Mesothelial cell of epicardium (in vitro differentiated cells): Measurements from ENCODE around the gene APCDD1L. TPM values are rescaled to one million over a fixed set of nuclear protein-coding genes. Genes with fewer than 3 reads are reported as not detected.
A peak's percentile ranks its signal among the peaks of the same experiment; 100 is the strongest.

Source experiments
- DNase-seq, 2 experiments: peaks; one replicate each; pipeline ENCODE4 v3.0.0; 2021; ENCODE audit warnings: low spot score in 2 of 2; ENCODE audit not compliant: unreplicated experiment in 2 of 2
- H3K27ac Mint-ChIP-seq: 2 replicates; pipeline ENCODE4 v1.8.0; 2021; ENCODE audit warnings: mixed read lengths
- H3K27me3 Mint-ChIP-seq: 2 replicates; pipeline ENCODE4 v1.8.0; 2021; ENCODE audit warnings: low read depth, mixed read lengths
- H3K36me3 Mint-ChIP-seq: 2 replicates; pipeline ENCODE4 v1.8.0; 2021; ENCODE audit warnings: mixed read lengths
- H3K4me1 Mint-ChIP-seq: 2 replicates; pipeline ENCODE4 v1.8.0; 2021; ENCODE audit warnings: mixed read lengths
- H3K4me3 Mint-ChIP-seq: 2 replicates; pipeline ENCODE4 v1.8.0; 2021; ENCODE audit warnings: mild to moderate bottlenecking, moderate library complexity, mixed read lengths
- H3K9me3 Mint-ChIP-seq: 2 replicates; pipeline ENCODE4 v1.8.0; 2021; ENCODE audit warnings: mixed read lengths
- CTCF ChIP-seq: fragments of 200-600 bp; sonication (generic); IDR thresholded peaks from one replicate; pipeline ENCODE4 v1.5.0; 2021; ENCODE audit warnings: antibody characterized with exemption; ENCODE audit not compliant: unreplicated experiment
- total RNA-seq: library from RNA; stranded (reverse); gene quantifications from 3 replicates; pipeline ENCODE4 v1.2.1, GENCODE V29; 2021

Gene APCDD1L
- total RNA-seq, 1 donor from 2014 or later = not detected

GRCh38 chr20:58495623-58496428 lies 19.4 kb downstream of the APCDD1L start:
- H3K36me3 Mint-ChIP-seq = no peaks in the 10 kb centered on the region
- H3K4me3 Mint-ChIP-seq = no peak overlapping the region
- H3K4me1 Mint-ChIP-seq = no peaks in the 10 kb centered on the region
- TF ChIP-seq CTCF = no peak
- H3K9me3 Mint-ChIP-seq = no peaks in the 10 kb centered on the region
- no peak overlapping the region for H3K27ac Mint-ChIP-seq
- DNase-seq = peak in 1 of 2 experiments; percentile 21
- peaks cover 20% of the 10 kb centered on the region for H3K27me3 Mint-ChIP-seq

GRCh38 chr20:58494923-58495622 lies 20.1 kb downstream of the APCDD1L start:
- H3K27me3 Mint-ChIP-seq = peaks cover 21% of the 10 kb centered on the region
- DNase-seq = peak in 1 of 2 experiments; percentile 33
- H3K36me3 Mint-ChIP-seq = no peaks in the 10 kb centered on the region
- H3K27ac Mint-ChIP-seq = no peak overlapping the region
- no peak for TF ChIP-seq CTCF
- H3K4me3 Mint-ChIP-seq = no peak overlapping the region
- H3K4me1 Mint-ChIP-seq = no peaks in the 10 kb centered on the region
- H3K9me3 Mint-ChIP-seq = no peaks in the 10 kb centered on the region

- Mint-ChIP-seq H3K4me1 (no peaks in the 10 kb centered on the region), H3K9me3 (peaks cover 8% of the 10 kb centered on the region), H3K36me3 (no peaks in the 10 kb centered on the region), H3K27ac (no peak overlapping the region), H3K27me3 (peaks cover 21% of the 10 kb centered on the region), H3K4me3 (no peak overlapping the region)
- DNase-seq = no peak
- TF ChIP-seq CTCF = no peak
These were observed 22.2 kb downstream of the APCDD1L start for GRCh38 chr20:58492795-58493524.

GRCh38 chr20:58492074-58492718 lies 23.0 kb downstream of the APCDD1L start:
- Mint-ChIP-seq H3K36me3 (no peaks in the 10 kb centered on the region), H3K4me3 (no peak overlapping the region), H3K9me3 (peaks cover 8% of the 10 kb centered on the region), H3K4me1 (no peaks in the 10 kb centered on the region), H3K27me3 (peaks cover 21% of the 10 kb centered on the region), H3K27ac (no peak overlapping the region)
- TF ChIP-seq CTCF = no peak
- no peak for DNase-seq

GRCh38 chr20:58486207-58486606 lies 29.0 kb downstream of the APCDD1L start:
- Mint-ChIP-seq H3K4me3 (no peak overlapping the region), H3K27me3 (peaks cover 20% of the 10 kb centered on the region), H3K27ac (no peak overlapping the region), H3K36me3 (peaks cover 6% of the 10 kb centered on the region), H3K4me1 (peaks cover 4% of the 10 kb centered on the region), H3K9me3 (peaks cover 30% of the 10 kb centered on the region)
- TF ChIP-seq CTCF = no peak
- DNase-seq = no peak
